ENCODE data around the gene CSNK2A2.

Gene CSNK2A2

GRCh38 chr16:58198022-58198683 is at the start of gene CSNK2A2:
CSNK2A2 (minus strand) TSS chr16:58198106; CDS start chr16:58197736, 370 bp downstream.
- peak; percentile 85 for DNase-seq (ENCODE audit: low read depth)
- TF ChIP-seq CTCF (IDR thresholded peaks at IDR 0.05; ENCODE audit: low read depth, low read length) (peak; percentile 36), POLR2A (IDR thresholded peaks at IDR 0.05; ENCODE audit: extremely low read depth, insufficient read length) (no peak), MYC (IDR thresholded peaks at IDR 0.05; ENCODE audit: low read depth, low read length) (peak; percentile 48; the same call in 1 of the 2 replicates), MAX (IDR thresholded peaks at IDR 0.05; ENCODE audit: low read depth, low read length) (no peak)
- peak within 1 kb of the TSS; percentile 83 for H3K4me3 ChIP-seq (ENCODE audit: low read depth, low read length)

GRCh38 chr16:58243528-58244004 is 45.7 kb upstream of the CSNK2A2 start:
- TF ChIP-seq MAX (IDR thresholded peaks at IDR 0.05; ENCODE audit: low read depth, low read length): no peak
- TF ChIP-seq CTCF (IDR thresholded peaks at IDR 0.05; ENCODE audit: low read depth, low read length): no peak
- no peak for TF ChIP-seq POLR2A (IDR thresholded peaks at IDR 0.05; ENCODE audit: extremely low read depth, insufficient read length)
- no peak for TF ChIP-seq MYC (IDR thresholded peaks at IDR 0.05; ENCODE audit: low read depth, low read length)
- H3K4me3 ChIP-seq (ENCODE audit: low read depth, low read length): no peak overlapping the region
- DNase-seq (ENCODE audit: low read depth): peak; percentile 24

- no peak overlapping the region for H3K4me3 ChIP-seq (ENCODE audit: low read depth, low read length)
- no peak for DNase-seq (ENCODE audit: low read depth)
- TF ChIP-seq MAX (IDR thresholded peaks at IDR 0.05; ENCODE audit: low read depth, low read length): no peak
- no peak for TF ChIP-seq POLR2A (IDR thresholded peaks at IDR 0.05; ENCODE audit: extremely low read depth, insufficient read length)
- no peak for TF ChIP-seq MYC (IDR thresholded peaks at IDR 0.05; ENCODE audit: low read depth, low read length)
- TF ChIP-seq CTCF (IDR thresholded peaks at IDR 0.05; ENCODE audit: low read depth, low read length): no peak
These were observed 38.9 kb upstream of the CSNK2A2 start for GRCh38 chr16:58236831-58237230.

- peak overlapping the region; percentile 50 for H3K4me3 ChIP-seq (ENCODE audit: low read depth, low read length)
- TF ChIP-seq CTCF (IDR thresholded peaks at IDR 0.05; ENCODE audit: low read depth, low read length) (no peak), MAX (IDR thresholded peaks at IDR 0.05; ENCODE audit: low read depth, low read length) (no peak), MYC (IDR thresholded peaks at IDR 0.05; ENCODE audit: low read depth, low read length) (no peak), POLR2A (IDR thresholded peaks at IDR 0.05; ENCODE audit: extremely low read depth, insufficient read length) (no peak)
- DNase-seq (ENCODE audit: low read depth): peak; percentile 72
These were observed 38.4 kb upstream of the CSNK2A2 start for GRCh38 chr16:58236231-58236690.

- no peak for DNase-seq (ENCODE audit: low read depth)
- H3K4me3 ChIP-seq (ENCODE audit: low read depth, low read length): no peak overlapping the region
- no peak for TF ChIP-seq CTCF (IDR thresholded peaks at IDR 0.05; ENCODE audit: low read depth, low read length)
- no peak for TF ChIP-seq POLR2A (IDR thresholded peaks at IDR 0.05; ENCODE audit: extremely low read depth, insufficient read length)
- TF ChIP-seq MYC (IDR thresholded peaks at IDR 0.05; ENCODE audit: low read depth, low read length): no peak
- no peak for TF ChIP-seq MAX (IDR thresholded peaks at IDR 0.05; ENCODE audit: low read depth, low read length)
These were observed 37.8 kb upstream of the CSNK2A2 start for GRCh38 chr16:58235663-58236062.

Measured in NB4 (cell line).